IPS-15b (cell line): Measurements from ENCODE around the gene CD28.

Source experiments
- H3K27me3 ChIP-seq: one replicate; pipeline ENCODE4 v1.6.1; 2013; ENCODE audit warnings: low read length; ENCODE audit not compliant: control insufficient read depth, insufficient read depth
- H3K36me3 ChIP-seq: one replicate; pipeline ENCODE4 v1.6.1; 2013; ENCODE audit warnings: low read length; ENCODE audit not compliant: control insufficient read depth, insufficient read depth
- H3K4me1 ChIP-seq: one replicate; pipeline ENCODE4 v1.6.1; 2013; ENCODE audit warnings: mild to moderate bottlenecking, low read length; ENCODE audit not compliant: control insufficient read depth, insufficient read depth
- H3K4me3 ChIP-seq: one replicate; pipeline ENCODE4 v1.5.1; 2013; ENCODE audit warnings: low read depth, low read length
- H3K9ac ChIP-seq: one replicate; pipeline ENCODE4 v1.6.1; 2013; ENCODE audit warnings: low read depth, mild to moderate bottlenecking, low read length
- H3K9me3 ChIP-seq: one replicate; pipeline ENCODE4 v1.6.1; 2013; ENCODE audit warnings: mild to moderate bottlenecking, low read length; ENCODE audit not compliant: control insufficient read depth, insufficient read depth

Gene CD28

DNA sequence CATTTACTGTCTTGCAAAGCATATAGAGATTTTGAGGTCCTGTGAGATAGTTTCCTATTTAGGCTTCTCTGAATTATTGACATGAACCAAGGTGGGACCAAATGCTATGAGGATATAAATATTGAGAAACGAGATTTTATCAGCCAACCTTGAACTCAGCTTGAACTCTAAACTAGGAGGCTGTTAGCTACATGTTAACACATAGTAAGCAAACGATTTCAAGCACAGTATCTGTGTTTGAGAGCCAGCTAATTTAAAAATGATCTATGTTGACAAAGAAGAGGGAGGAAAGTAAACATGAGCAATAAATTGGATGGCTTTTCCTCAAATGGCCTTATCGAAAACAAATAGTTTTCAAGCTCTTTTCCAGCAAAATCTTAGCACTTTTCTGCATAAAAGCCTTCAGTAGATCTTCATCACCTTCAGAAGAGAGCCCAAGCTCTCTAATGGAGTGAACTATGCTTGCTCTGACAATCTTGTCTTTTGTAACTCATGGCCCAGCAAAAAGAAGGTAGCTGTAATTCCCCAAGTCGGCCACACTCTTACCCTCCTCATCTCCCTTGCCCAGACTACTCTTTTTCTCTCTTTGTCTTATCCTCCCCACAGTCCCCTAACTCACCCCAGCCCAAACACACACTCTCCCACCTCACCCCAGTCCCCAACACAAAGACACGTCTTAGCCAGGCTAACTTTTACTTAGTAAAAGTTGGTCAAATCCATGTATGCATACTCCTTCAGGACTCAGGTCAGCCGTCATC lies 14.7 kb downstream of the CD28 start:
- Histone ChIP-seq H3K4me3 (no peak overlapping the region), H3K4me1 (peaks cover 27% of the 10 kb centered on the region), H3K36me3 (no peaks in the 10 kb centered on the region), H3K9ac (no peak overlapping the region), H3K9me3 (no peaks in the 10 kb centered on the region), H3K27me3 (no peaks in the 10 kb centered on the region)

DNA sequence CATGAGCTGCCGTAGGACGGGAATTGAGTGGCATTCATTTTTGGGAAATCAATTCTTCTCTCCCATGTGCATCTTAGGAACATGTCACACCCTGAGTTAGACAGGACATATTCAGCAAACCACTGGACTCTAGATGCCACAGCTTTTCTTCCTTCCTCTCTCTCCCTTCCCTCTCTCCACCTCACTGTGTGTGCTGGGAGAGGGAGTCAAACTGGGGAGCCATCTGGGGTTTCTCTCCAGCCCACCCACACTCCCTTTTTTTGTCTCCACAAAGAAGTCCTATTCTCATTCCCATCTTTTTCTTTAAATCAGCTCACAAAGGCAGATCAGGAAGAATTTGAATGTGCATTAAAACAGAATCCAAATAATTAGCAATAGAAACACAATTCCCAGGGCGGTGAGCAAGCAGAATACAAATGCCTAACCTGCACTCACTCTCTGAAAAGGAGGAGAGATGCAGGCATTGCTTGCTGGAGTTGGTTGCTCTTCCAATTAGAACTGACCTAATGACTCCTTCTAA lies 15.4 kb downstream of the CD28 start:
- Histone ChIP-seq H3K4me1 (peaks cover 27% of the 10 kb centered on the region), H3K36me3 (no peaks in the 10 kb centered on the region), H3K9ac (no peak overlapping the region), H3K4me3 (no peak overlapping the region), H3K27me3 (no peaks in the 10 kb centered on the region), H3K9me3 (no peaks in the 10 kb centered on the region)

DNA sequence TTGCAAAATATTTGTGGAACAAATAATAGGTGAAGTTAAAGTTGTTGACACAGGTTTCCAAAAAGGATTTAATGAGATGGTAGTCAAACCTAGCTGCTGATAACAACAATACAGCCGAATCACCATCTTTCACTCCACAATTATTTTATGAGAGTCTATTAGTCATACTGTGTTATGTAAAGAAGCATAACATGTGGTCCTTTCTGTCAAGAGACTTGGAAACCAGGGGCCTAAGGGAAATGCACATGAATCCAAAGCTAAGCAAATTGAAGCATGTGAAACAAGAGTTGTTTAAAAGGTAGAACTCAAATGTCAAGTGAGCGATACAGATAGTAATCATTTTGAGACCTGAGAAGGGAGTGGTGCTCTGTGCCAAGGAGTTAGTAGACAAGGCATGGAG lies 16.0 kb downstream of the CD28 start:
- Histone ChIP-seq H3K9ac (no peak overlapping the region), H3K27me3 (no peaks in the 10 kb centered on the region), H3K9me3 (no peaks in the 10 kb centered on the region), H3K4me3 (no peak overlapping the region), H3K4me1 (peaks cover 27% of the 10 kb centered on the region), H3K36me3 (no peaks in the 10 kb centered on the region)

DNA sequence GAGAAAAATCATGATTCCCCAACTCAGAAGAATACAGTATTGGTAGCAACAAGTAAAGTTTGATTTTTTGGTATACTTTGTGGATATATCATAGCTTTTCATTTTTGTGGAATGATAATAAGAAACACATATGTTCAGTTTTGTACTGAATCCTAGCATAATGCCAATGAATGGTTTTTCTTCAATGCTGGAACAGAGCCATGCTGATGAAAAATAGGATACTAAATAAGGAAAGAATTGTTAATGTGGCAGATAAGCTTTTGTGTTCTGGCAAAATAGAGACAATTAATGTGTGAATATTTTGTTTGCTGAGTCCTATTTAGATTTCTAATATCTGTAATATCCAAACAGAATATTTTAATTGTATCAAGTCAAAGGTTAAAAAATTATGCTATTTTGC lies 21.9 kb downstream of the CD28 start:
- no peaks in the 10 kb centered on the region for H3K4me1 ChIP-seq
- H3K9me3 ChIP-seq: no peaks in the 10 kb centered on the region
- no peak overlapping the region for H3K4me3 ChIP-seq
- H3K36me3 ChIP-seq: no peaks in the 10 kb centered on the region
- H3K9ac ChIP-seq: no peak overlapping the region
- H3K27me3 ChIP-seq: no peaks in the 10 kb centered on the region

DNA sequence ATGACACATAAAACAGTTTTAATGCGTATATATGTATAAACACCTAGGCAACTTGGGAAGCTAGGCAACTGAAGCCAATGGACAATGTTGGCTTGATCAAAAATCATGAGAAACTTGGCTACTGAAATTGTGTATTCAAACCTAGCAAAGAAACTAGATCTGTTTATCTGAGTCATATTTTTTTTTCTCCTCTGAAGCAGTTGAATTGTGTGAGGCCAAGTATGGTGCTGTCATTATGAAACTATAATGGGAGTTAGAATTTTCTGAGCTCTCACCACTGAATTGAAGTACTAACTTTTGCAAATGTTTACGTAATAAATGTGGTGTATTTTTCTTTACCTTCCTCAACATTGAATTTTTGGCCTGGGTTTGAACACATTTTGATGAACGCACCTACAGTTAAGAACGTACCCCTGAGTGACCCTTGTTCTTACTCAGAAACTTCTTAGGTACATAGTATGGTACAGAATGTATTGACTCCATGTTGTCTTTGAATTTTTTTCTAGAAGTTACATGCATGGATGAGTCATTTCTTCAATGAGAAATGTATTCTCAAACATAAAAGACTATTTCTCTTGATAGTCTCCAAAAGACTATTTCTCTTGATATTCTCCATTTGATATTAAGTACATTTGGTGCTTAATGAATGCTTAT lies 23.8 kb downstream of the CD28 start:
- H3K27me3 ChIP-seq: no peaks in the 10 kb centered on the region
- H3K4me1 ChIP-seq: peaks cover 3% of the 10 kb centered on the region
- H3K9ac ChIP-seq: no peak overlapping the region
- H3K4me3 ChIP-seq: no peak overlapping the region
- H3K36me3 ChIP-seq: no peaks in the 10 kb centered on the region
- no peaks in the 10 kb centered on the region for H3K9me3 ChIP-seq

DNA sequence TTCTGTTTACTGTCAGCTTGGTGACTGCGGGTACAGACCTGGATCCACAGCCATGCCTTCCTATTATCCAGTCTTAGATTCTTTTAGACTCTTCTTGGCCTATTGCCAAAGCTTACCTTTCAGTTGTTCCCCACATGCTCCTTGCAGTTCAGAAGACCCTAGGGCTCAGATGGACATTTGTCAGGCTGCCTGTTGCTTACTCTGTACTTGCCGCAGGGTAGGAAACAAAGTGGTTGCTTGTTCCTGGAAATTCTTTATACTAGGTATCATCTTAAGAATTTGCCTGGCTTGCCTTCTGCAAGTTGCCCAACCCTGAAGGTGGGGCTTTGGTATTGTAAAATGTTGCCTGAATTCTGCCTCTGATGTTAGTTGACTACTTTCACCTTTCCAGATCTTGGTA lies 24.4 kb downstream of the CD28 start:
- peaks cover 3% of the 10 kb centered on the region for H3K4me1 ChIP-seq
- H3K27me3 ChIP-seq: no peaks in the 10 kb centered on the region
- H3K9me3 ChIP-seq: no peaks in the 10 kb centered on the region
- no peak overlapping the region for H3K9ac ChIP-seq
- no peak overlapping the region for H3K4me3 ChIP-seq
- H3K36me3 ChIP-seq: no peaks in the 10 kb centered on the region

DNA sequence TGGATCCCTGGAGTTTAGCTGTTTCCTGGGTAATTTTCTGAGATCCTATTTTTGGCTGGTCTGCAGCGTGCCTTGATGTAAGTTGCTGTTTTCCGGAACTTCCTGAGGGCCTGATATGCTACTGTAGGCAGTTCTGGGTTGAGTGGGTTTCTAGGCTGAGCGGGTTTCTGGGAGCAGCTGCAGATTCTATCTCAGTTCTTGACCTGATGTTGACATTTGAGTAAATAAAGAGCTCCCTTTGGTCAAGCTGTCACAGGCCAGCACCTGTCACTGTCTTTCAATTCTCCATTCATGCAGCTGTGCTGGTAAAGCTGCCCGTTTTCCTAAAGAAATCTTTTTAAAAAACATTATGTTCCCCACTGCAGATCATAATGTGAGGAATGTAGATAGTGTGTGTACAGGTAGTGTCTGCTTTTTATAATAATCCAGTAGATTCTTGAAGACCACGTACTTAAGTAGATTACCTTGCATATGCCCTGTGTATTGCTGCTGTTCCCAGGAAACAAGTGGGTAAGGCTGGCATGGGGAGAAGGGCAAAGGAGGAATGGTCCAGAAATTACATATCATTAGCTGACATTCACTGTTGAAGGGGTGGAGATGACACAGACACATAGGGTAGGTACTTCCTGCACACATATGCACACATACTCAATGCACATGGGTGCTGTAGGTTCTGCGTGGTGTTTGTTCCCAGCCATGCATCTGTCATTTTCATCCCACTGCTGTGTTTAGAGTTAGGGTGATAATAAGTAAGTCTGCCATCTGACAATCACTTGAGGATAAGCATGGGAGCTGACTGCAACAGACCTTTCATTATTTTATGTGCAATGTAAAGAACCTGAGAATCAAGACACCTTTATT lies 25.9 kb downstream of the CD28 start:
- no peaks in the 10 kb centered on the region for H3K9me3 ChIP-seq
- H3K4me1 ChIP-seq: peaks cover 3% of the 10 kb centered on the region
- H3K9ac ChIP-seq: no peak overlapping the region
- H3K36me3 ChIP-seq: no peaks in the 10 kb centered on the region
- no peaks in the 10 kb centered on the region for H3K27me3 ChIP-seq
- H3K4me3 ChIP-seq: no peak overlapping the region

DNA sequence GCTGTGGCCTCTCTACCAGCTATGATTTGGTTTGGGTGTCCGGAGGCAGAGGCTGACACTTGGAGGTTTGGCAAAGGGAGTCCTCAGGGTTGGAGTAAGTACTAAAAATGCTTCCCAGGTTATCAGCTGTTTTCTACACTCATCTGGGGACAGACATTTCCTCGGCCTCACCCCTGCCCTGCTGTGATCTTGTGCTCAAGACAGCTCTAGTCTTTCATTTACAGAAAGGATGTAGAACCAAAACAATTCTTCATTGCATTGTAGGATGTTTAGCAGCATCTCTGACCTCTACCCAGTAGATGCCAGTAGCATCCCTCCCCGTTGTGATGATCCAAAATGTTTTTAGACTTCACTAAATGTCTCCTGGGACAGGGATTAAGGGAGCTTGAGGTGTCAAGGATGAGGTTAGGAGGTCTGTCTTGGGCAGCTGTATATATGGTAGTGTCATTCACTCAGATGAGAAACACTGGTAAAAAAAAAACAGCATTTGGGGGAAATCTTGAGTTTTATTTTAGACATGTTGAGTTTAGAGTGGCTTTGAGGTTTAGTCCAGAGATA lies 26.6 kb downstream of the CD28 start:
- Histone ChIP-seq H3K36me3 (no peaks in the 10 kb centered on the region), H3K9ac (no peak overlapping the region), H3K27me3 (no peaks in the 10 kb centered on the region), H3K4me1 (peaks cover 3% of the 10 kb centered on the region), H3K9me3 (no peaks in the 10 kb centered on the region), H3K4me3 (no peak overlapping the region)

DNA sequence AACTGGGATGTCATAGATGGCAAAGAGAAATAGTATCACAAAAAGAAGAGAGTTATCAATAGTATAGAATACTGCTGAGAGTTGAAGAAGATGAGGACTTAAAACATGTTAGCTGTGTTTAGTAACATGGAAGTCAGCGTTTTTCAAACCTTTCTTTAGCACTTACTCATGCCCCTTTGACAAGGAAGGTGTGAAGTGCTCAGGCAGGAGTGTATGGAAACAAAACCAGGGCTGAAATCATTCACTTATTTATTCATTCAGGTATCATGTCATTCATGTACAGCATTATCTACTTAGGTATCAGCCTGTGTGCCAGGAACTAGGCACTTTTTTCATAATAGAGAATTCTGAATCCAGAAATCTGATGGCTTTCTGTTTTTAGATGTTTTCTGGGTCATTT lies 27.2 kb downstream of the CD28 start:
- peaks cover 3% of the 10 kb centered on the region for H3K4me1 ChIP-seq
- no peaks in the 10 kb centered on the region for H3K27me3 ChIP-seq
- H3K9me3 ChIP-seq: no peaks in the 10 kb centered on the region
- H3K4me3 ChIP-seq: no peak overlapping the region
- no peak overlapping the region for H3K9ac ChIP-seq
- H3K36me3 ChIP-seq: no peaks in the 10 kb centered on the region

DNA sequence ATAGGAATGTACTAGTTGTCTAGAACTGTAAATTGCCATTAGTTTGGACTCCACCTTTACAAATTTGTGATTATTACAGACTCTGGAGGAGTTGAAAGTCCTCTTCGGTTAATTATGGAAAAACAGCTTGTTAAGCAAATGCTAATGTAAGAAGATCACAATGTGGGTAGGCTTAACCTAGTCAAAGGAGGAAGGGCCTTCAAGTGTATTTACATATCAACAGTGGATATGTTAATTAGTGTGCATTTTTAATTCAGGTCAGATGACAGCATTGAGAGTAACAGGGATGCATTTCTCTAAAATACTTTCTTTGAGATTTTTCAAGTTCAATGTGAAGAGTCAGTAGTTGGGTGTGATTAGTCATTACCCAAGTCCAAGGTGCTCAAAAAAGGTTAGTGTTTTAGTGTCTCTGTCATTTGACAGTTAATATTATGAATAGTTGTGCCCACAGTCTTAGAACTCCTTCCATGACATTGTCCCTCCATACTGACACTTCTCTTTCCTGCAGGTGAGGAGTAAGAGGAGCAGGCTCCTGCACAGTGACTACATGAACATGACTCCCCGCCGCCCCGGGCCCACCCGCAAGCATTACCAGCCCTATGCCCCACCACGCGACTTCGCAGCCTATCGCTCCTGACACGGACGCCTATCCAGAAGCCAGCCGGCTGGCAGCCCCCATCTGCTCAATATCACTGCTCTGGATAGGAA lies 28.0 kb downstream of the CD28 start:
- no peaks in the 10 kb centered on the region for H3K36me3 ChIP-seq
- H3K9ac ChIP-seq: no peak overlapping the region
- H3K4me3 ChIP-seq: no peak overlapping the region
- peaks cover 3% of the 10 kb centered on the region for H3K4me1 ChIP-seq
- no peaks in the 10 kb centered on the region for H3K9me3 ChIP-seq
- no peaks in the 10 kb centered on the region for H3K27me3 ChIP-seq

DNA sequence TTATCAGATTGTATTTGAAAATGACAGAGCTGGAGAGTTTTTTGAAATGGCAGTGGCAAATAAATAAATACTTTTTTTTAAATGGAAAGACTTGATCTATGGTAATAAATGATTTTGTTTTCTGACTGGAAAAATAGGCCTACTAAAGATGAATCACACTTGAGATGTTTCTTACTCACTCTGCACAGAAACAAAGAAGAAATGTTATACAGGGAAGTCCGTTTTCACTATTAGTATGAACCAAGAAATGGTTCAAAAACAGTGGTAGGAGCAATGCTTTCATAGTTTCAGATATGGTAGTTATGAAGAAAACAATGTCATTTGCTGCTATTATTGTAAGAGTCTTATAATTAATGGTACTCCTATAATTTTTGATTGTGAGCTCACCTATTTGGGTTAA lies 30.9 kb downstream of the CD28 start:
- Histone ChIP-seq H3K36me3 (no peaks in the 10 kb centered on the region), H3K9me3 (no peaks in the 10 kb centered on the region), H3K27me3 (no peaks in the 10 kb centered on the region)

More for the DNA sequence above, 30.9 kb downstream of the CD28 start:
- no peak overlapping the region for H3K9ac ChIP-seq
- H3K4me1 ChIP-seq: peaks cover 3% of the 10 kb centered on the region
- H3K4me3 ChIP-seq: no peak overlapping the region
